BE2C (cell line): ENCODE measurements around the gene CNGB1.

Experiments used
- DNase-seq: peaks from one replicate; pipeline ENCODE4 v3.0.0-alpha.2; 2020
- H3K27me3 ChIP-seq: fragments of 250-450 bp; sonication (Bioruptor Pico); 2 replicates; pipeline ENCODE4 v1.5.1; 2020; ENCODE audit warnings: mild to moderate bottlenecking
- H3K36me3 ChIP-seq: fragments of 250-450 bp; sonication (Bioruptor Pico); 2 replicates; pipeline ENCODE4 v1.5.1; 2020; ENCODE audit warnings: mild to moderate bottlenecking
- H3K4me1 ChIP-seq: fragments of 250-450 bp; sonication (Bioruptor Pico); 2 replicates; pipeline ENCODE4 v1.5.1; 2020
- H3K4me3 ChIP-seq: 2 replicates; pipeline ENCODE4 v1.5.1; 2011; ENCODE audit warnings: low read depth, low read length
- H3K9me3 ChIP-seq: fragments of 250-450 bp; sonication (Bioruptor Pico); 2 replicates; pipeline ENCODE4 v1.5.1; 2020
- CTCF ChIP-seq: IDR thresholded peaks from 2 replicates; pipeline ENCODE4 v1.5.1; 2012; ENCODE audit warnings: mild to moderate bottlenecking, low read depth, low read length

The CNGB1 gene

GRCh38 chr16:57930533-57930932 lies 40.4 kb downstream of the CNGB1 start:
- DNase-seq: no peak
- no peaks in the 10 kb centered on the region for H3K4me1 ChIP-seq
- no peak overlapping the region for H3K4me3 ChIP-seq
- no peaks in the 10 kb centered on the region for H3K27me3 ChIP-seq
- H3K9me3 ChIP-seq: no peaks in the 10 kb centered on the region
- peaks cover 7% of the 10 kb centered on the region; the same call in 1 of the 2 replicates for H3K36me3 ChIP-seq
- TF ChIP-seq CTCF: no peak

- TF ChIP-seq CTCF: no peak
- Histone ChIP-seq H3K36me3 (peaks cover 7% of the 10 kb centered on the region; the same call in 1 of the 2 replicates), H3K4me1 (no peaks in the 10 kb centered on the region), H3K27me3 (no peaks in the 10 kb centered on the region), H3K4me3 (no peak overlapping the region), H3K9me3 (no peaks in the 10 kb centered on the region)
- no peak for DNase-seq
Measured at GRCh38 chr16:57929250-57929649, 41.7 kb downstream of the CNGB1 start.

- no peaks in the 10 kb centered on the region for H3K27me3 ChIP-seq
- TF ChIP-seq CTCF: no peak
- H3K36me3 ChIP-seq: peaks cover 7% of the 10 kb centered on the region; the same call in 1 of the 2 replicates
- DNase-seq: no peak
- H3K9me3 ChIP-seq: no peaks in the 10 kb centered on the region
- H3K4me3 ChIP-seq: no peak overlapping the region
- H3K4me1 ChIP-seq: no peaks in the 10 kb centered on the region
Measured at GRCh38 chr16:57926041-57926440, 44.9 kb downstream of the CNGB1 start.

- H3K9me3 ChIP-seq: no peaks in the 10 kb centered on the region
- H3K4me3 ChIP-seq: no peak overlapping the region
- no peaks in the 10 kb centered on the region for H3K27me3 ChIP-seq
- no peak for TF ChIP-seq CTCF
- no peak for DNase-seq
- peaks cover 7% of the 10 kb centered on the region; the same call in 1 of the 2 replicates for H3K36me3 ChIP-seq
- no peaks in the 10 kb centered on the region for H3K4me1 ChIP-seq
Measured at GRCh38 chr16:57925310-57925709, 45.6 kb downstream of the CNGB1 start.

- DNase-seq: no peak
- no peaks in the 10 kb centered on the region for H3K27me3 ChIP-seq
- TF ChIP-seq CTCF: no peak
Measured at GRCh38 chr16:57924514-57924913, 46.4 kb downstream of the CNGB1 start.

GRCh38 chr16:57923841-57924240 lies 47.1 kb downstream of the CNGB1 start:
- H3K4me3 ChIP-seq: no peak overlapping the region
- H3K4me1 ChIP-seq: no peaks in the 10 kb centered on the region
- H3K36me3 ChIP-seq: no peaks in the 10 kb centered on the region; the same call in 1 of the 2 replicates
- no peak for TF ChIP-seq CTCF
- H3K27me3 ChIP-seq: no peaks in the 10 kb centered on the region
- no peak for DNase-seq
- no peaks in the 10 kb centered on the region for H3K9me3 ChIP-seq

More at GRCh38 chr16:57924514-57924913, 46.4 kb downstream of the CNGB1 start:
- Histone ChIP-seq H3K4me3 (no peak overlapping the region), H3K36me3 (peaks cover under 1% of the 10 kb centered on the region; the same call in 1 of the 2 replicates), H3K9me3 (no peaks in the 10 kb centered on the region), H3K4me1 (no peaks in the 10 kb centered on the region)
